GM12878 (cell line): ENCODE measurements around the gene SLC19A1. TPM values are rescaled to one million over a fixed set of nuclear protein-coding genes. Genes with fewer than 3 reads are reported as not detected.

Source experiments
- ATAC-seq: fragments of 200-7000 bp; cut with Tn5 transposase; 3 replicates; pipeline ENCODE4 v1.9.1; 2020; ENCODE audit warnings: mild to moderate bottlenecking, moderate library complexity
- BruUV-seq: library from RNA; stranded (reverse); fragments of 400-500 nt; replicated peaks from 2 replicates; lab custom pipeline; 2021; lab: Mats Ljungman, UMichigan
- CTCF ChIA-PET: fragments of 300-600 bp; sonication (Branson Sonifier 250); formaldehyde crosslinking; extraction: SDS; loops from one replicate; lab custom pipeline; 2021; ENCODE audit warnings: inconsistent platforms; lab: Yijun Ruan, JAX
- POLR2A ChIA-PET: fragments of 350-600 bp; formaldehyde crosslinking; extraction: SDS; loops from one replicate; lab custom pipeline; 2021; ENCODE audit warnings: inconsistent platforms; lab: Charles Lee
- RAD21 ChIA-PET: fragments of 300-600 bp; sonication (Branson Sonifier 250); formaldehyde crosslinking; loops from one replicate; lab custom pipeline; 2023; ENCODE audit warnings: antibody characterized with exemption; ENCODE audit not compliant: unreplicated experiment; lab: Charles Lee
- SMC1A ChIA-PET: fragments of 300-600 bp; sonication (Branson Sonifier 250); formaldehyde crosslinking; loops from one replicate; lab custom pipeline; 2023; ENCODE audit not compliant: unreplicated experiment, uncharacterized antibody; lab: Charles Lee
- DNase-seq: peaks from one replicate; pipeline ENCODE4 v3.0.0-alpha.2; 2011; ENCODE audit warnings: low read depth, low spot score
- FAIRE-seq: peaks from 3 replicates; lab custom pipeline; 2011; peaks lifted over from hg19 to GRCh38; lab: Jason Lieb, UNC
- H2AFZ ChIP-seq: 2 replicates; pipeline ENCODE4 v1.6.0; 2011; ENCODE audit warnings: low read depth, low read length, control low read depth; ENCODE audit not compliant: control insufficient read depth
- H3K27ac ChIP-seq: 2 replicates; pipeline ENCODE4 v1.5.1; 2011; ENCODE audit warnings: control low read depth; ENCODE audit not compliant: control insufficient read depth, insufficient read depth
- H3K27me3 ChIP-seq, 2 experiments: replicated peaks in 1 of 2; 2 replicates each; pipeline versions ENCODE4 v1.6.0 to v1.6.1; 2011; ENCODE audit warnings: low read length in 1 of 2; ENCODE audit not compliant: control insufficient read depth in 2 of 2, insufficient read depth in 2 of 2
- H3K36me3 ChIP-seq, 2 experiments: 2 replicates each; pipeline ENCODE4 v1.5.1; 2011; ENCODE audit warnings: low read length in 1 of 2; ENCODE audit not compliant: control insufficient read depth in 2 of 2, insufficient read depth in 2 of 2
- H3K4me1 ChIP-seq: 2 replicates; pipeline ENCODE4 v1.6.1; 2011; ENCODE audit warnings: mild to moderate bottlenecking, low read length, moderate library complexity, mixed read lengths; ENCODE audit not compliant: control insufficient read depth, insufficient read depth
- H3K4me2 ChIP-seq: 2 replicates; pipeline ENCODE4 v1.6.0; 2011; ENCODE audit warnings: control low read depth; ENCODE audit not compliant: control insufficient read depth, insufficient read depth
- H3K4me3 ChIP-seq: fragments of 200-600 bp; sonication (generic); 2 replicates; pipeline ENCODE4 v1.5.1; 2016
- H3K79me2 ChIP-seq: 2 replicates; pipeline ENCODE4 v1.6.0; 2011; ENCODE audit warnings: low read length; ENCODE audit not compliant: control insufficient read depth, insufficient read depth
- H3K9ac ChIP-seq: 2 replicates; pipeline ENCODE4 v1.8.0; 2011; ENCODE audit warnings: low read length, control low read depth, mixed read lengths; ENCODE audit not compliant: control insufficient read depth, insufficient read depth
- H3K9me3 ChIP-seq: replicated peaks from 3 replicates; pipeline ENCODE4 v1.5.1; 2011; ENCODE audit warnings: mild to moderate bottlenecking, low read length; ENCODE audit not compliant: control insufficient read depth, insufficient read depth
- H4K20me1 ChIP-seq: 2 replicates; pipeline ENCODE4 v1.6.0; 2011; ENCODE audit not compliant: control insufficient read depth, insufficient read depth
- ATF3 ChIP-seq: IDR thresholded peaks from 2 replicates; pipeline ENCODE4 v1.6.1; 2011; ENCODE audit warnings: low read depth, mild to moderate bottlenecking, low read length, moderate library complexity, borderline replicate concordance; ENCODE audit errors: extremely low read depth
- CEBPB ChIP-seq, 2 experiments: fragments of 150-350 bp in 1 of 2; IDR thresholded peaks; 2 replicates each; pipeline ENCODE4 v1.6.1; 2012 to 2014; ENCODE audit warnings: low read depth in 2 of 2, low read length in 2 of 2, borderline replicate concordance in 1 of 2, inconsistent platforms in 1 of 2
- CREB1 ChIP-seq: IDR thresholded peaks from 2 replicates; pipeline ENCODE4 v1.6.1; 2012; ENCODE audit warnings: low read depth, mild to moderate bottlenecking, inconsistent platforms
- CTCF ChIP-seq, 3 experiments: IDR thresholded peaks in 2 of 3; conservative IDR thresholded peaks in 1 of 3; 2 replicates each; pipeline ENCODE4 v1.5.1; 2011; ENCODE audit warnings: low read depth in 3 of 3, low read length in 3 of 3, mild to moderate bottlenecking in 3 of 3, control low read depth in 2 of 3, moderate library complexity in 2 of 3, inconsistent platforms in 1 of 3, mixed read lengths in 1 of 3; ENCODE audit not compliant: control insufficient read depth in 2 of 3, insufficient read depth in 1 of 3; ENCODE audit errors: extremely low read depth in 1 of 3
- EZH2 ChIP-seq: IDR thresholded peaks from 2 replicates; pipeline ENCODE4 v1.6.1; 2012; ENCODE audit warnings: low read depth, mild to moderate bottlenecking, control low read depth, inconsistent platforms, low read length, borderline replicate concordance; ENCODE audit not compliant: control insufficient read depth
- FOS ChIP-seq: IDR thresholded peaks from 3 replicates; pipeline ENCODE4 v1.6.1; 2011; ENCODE audit warnings: borderline replicate concordance; ENCODE audit not compliant: insufficient read length; ENCODE audit errors: extremely low read depth
- IKZF2 ChIP-seq, 2 experiments: fragments of 450-650 bp; IDR thresholded peaks; 2 replicates each; pipeline ENCODE4 v1.6.1; 2017; ENCODE audit warnings: mild to moderate bottlenecking in 2 of 2, moderate library complexity in 2 of 2
- RAD21 ChIP-seq: IDR thresholded peaks from 2 replicates; pipeline ENCODE4 v1.6.1; 2011; ENCODE audit warnings: mild to moderate bottlenecking, low read depth, low read length, moderate library complexity; ENCODE audit not compliant: insufficient read depth
- SMC3 ChIP-seq: IDR thresholded peaks from 2 replicates; pipeline ENCODE4 v1.6.1; 2011; ENCODE audit warnings: low read length, improper control_type of control experiment, borderline replicate concordance
- USF1 ChIP-seq: IDR thresholded peaks from 2 replicates; pipeline ENCODE4 v1.6.1; 2011; ENCODE audit warnings: borderline replicate concordance, low read depth, mild to moderate bottlenecking, moderate library complexity, mixed read lengths, low read length; ENCODE audit not compliant: insufficient read depth; ENCODE audit errors: extremely low read length
- ZBED1 ChIP-seq: IDR thresholded peaks from 2 replicates; pipeline ENCODE4 v1.6.1; 2016; ENCODE audit warnings: borderline replicate concordance
- ZBTB33 ChIP-seq: fragments of 450-650 bp; IDR thresholded peaks from 2 replicates; pipeline ENCODE4 v1.6.1; 2017; ENCODE audit warnings: mild to moderate bottlenecking
- ZNF687 ChIP-seq: fragments of 450-650 bp; IDR thresholded peaks from 2 replicates; pipeline ENCODE4 v1.6.1; 2017; ENCODE audit warnings: mild to moderate bottlenecking, moderate library complexity
- WGBS: methylation state at CpG from one replicate; pipeline ENCODE4 v1.1.6; 2016; ENCODE audit warnings: low lambda C conversion rate; ENCODE audit not compliant: insufficient replicate concordance, insufficient coverage; ENCODE audit errors: missing lambda C conversion rate; 5-methylcytosine and 5-hydroxymethylcytosine counted together
- in situ Hi-C: fragments of 300-500 bp; cut with MboI; formaldehyde crosslinking; loops from 9 replicates; pipeline ENCODE4 v1.14.3; 2018; ENCODE audit warnings: mixed read lengths
- intact Hi-C: fragments of 100-400 bp; cut with micrococcal nuclease; formaldehyde crosslinking; loops from one replicate; pipeline ENCODE4 v1.14.2; 2022; ENCODE audit not compliant: unreplicated experiment
- polyA plus RNA-seq, 11 experiments: library from polyadenylated mRNA; depleted of rRNA in 4 of 11; unstranded in 6 of 11; stranded (reverse) in 5 of 11; fragments of >200 nt; fragmentation: Nextera tagmentation in 4 of 11; fragmentation: Illumina TruSeq in 1 of 11; extraction: Ambion mirVana in 4 of 11; extraction: Trizol in 1 of 11; gene quantifications; 1 replicate in 1 of 11; 2 replicates in 10 of 11; pipeline versions ENCODE4 v1.2.1 to v1.2.3, GENCODE V29; 2011 to 2016; ENCODE audit warnings: inconsistent platforms in 2 of 11, missing spikeins in 2 of 11, low read depth in 1 of 11
- total RNA-seq, 4 experiments: library from RNA; depleted of rRNA in 3 of 4; stranded (reverse); fragments of >200 nt in 3 of 4; fragmentation: Illumina TruSeq in 1 of 4; extraction: Trizol in 1 of 4; gene quantifications; 2 replicates each; pipeline versions ENCODE4 v1.2.1 to v1.2.3, GENCODE V29; 2013 to 2021

Gene SLC19A1
- total and polyA plus RNA-seq, 10 of the 15 experiments (the other 5 are each of a cell fraction or from before 2014, with no cell fraction given), result 0.42 to 49.7 (median 12.2) TPM

GRCh38 chr21:45562402-45562801 is 20.2 kb upstream of the SLC19A1 start:
- FAIRE-seq (no peak), ATAC-seq (no peak), DNase-seq (no peak)
- H3K4me1 ChIP-seq, result no peaks in the 10 kb centered on the region
- in situ Hi-C loops, result no loop called here
- CTCF ChIA-PET, result interaction anchor here (0.9 to 1.0 kb wide), 3 partner anchors 14 to 78 kb away, joined by 3 read pairs; no protein-coding TSS in a partner anchor
- RAD21 ChIA-PET, result no interaction called here
- POLR2A ChIA-PET, result no interaction called here
- no peaks in the 10 kb centered on the region for H3K27me3 ChIP-seq
- WGBS, result 44% methylated on average over 10 of the region's 10 CpGs
- H3K27ac ChIP-seq, result no peak overlapping the region
- no peaks in the 10 kb centered on the region for H3K36me3 ChIP-seq
- no peak overlapping the region for H3K9ac ChIP-seq
- no peaks in the 10 kb centered on the region for H3K9me3 ChIP-seq
- no peak overlapping the region for H3K4me2 ChIP-seq
- SMC1A ChIA-PET, result interaction anchor here (0.6 kb wide), 1 partner anchor 903 kb away, joined by 6 read pairs; no protein-coding TSS in a partner anchor
- no peaks in the 10 kb centered on the region for H4K20me1 ChIP-seq
- BruUV-seq, result no TSS peak
- no peak overlapping the region for H3K4me3 ChIP-seq
- no peaks in the 10 kb centered on the region for H3K79me2 ChIP-seq
- no peak overlapping the region for H2AFZ ChIP-seq
- intact Hi-C loops, result no loop called here
- TF ChIP-seq ZBTB33 (no peak), FOS (no peak), CREB1 (no peak), SMC3 (no peak), IKZF2 (IDR thresholded peaks at IDR 0.05) (no peak), USF1 (no peak), ZBED1 (no peak), EZH2 (no peak), ZNF687 (no peak), RAD21 (no peak), CEBPB (IDR thresholded peaks at IDR 0.05; ENCODE audit: borderline replicate concordance in 1 of 2, low read depth in 2 of 2, low read length in 2 of 2) (no peak), CTCF (IDR thresholded peaks at IDR 0.05 in 2 of 3, conservative IDR thresholded peaks at IDR 0.05 in 1 of 3; ENCODE audit: control insufficient read depth in 2 of 3, extremely low read depth in 1 of 3, insufficient read depth in 1 of 3, low read depth in 3 of 3, low read length in 3 of 3) (no peak), ATF3 (no peak)
